IMR-90 (cell line): ENCODE data around the gene TUBGCP3. TPM values are rescaled to one million over a fixed set of nuclear protein-coding genes. Genes with fewer than 3 reads are reported as not detected.

Experiments used
- ATAC-seq: fragments of 200-7000 bp; cut with Tn5 transposase; 2 replicates; pipeline ENCODE4 v1.9.1; 2020; ENCODE audit warnings: low read depth, mild to moderate bottlenecking, moderate library complexity
- BruUV-seq: library from RNA; stranded (reverse); fragments of 400-500 nt; replicated peaks from 2 replicates; lab custom pipeline; 2021; lab: Mats Ljungman, UMichigan
- CTCF ChIA-PET: fragments of 300-600 bp; formaldehyde crosslinking; extraction: SDS; loops from one replicate; lab custom pipeline; 2021; ENCODE audit warnings: antibody characterized with exemption; lab: Yijun Ruan, JAX
- POLR2A ChIA-PET: fragments of 300-600 bp; sonication (Branson Sonifier 250); formaldehyde crosslinking; loops from one replicate; lab custom pipeline; 2022; ENCODE audit warnings: antibody characterized with exemption; ENCODE audit not compliant: unreplicated experiment; lab: Charles Lee
- DNase-seq: peaks from one replicate; pipeline ENCODE4 v3.0.0; 2013
- H2AFZ ChIP-seq: replicated peaks from 2 replicates; pipeline ENCODE3; 2013; ENCODE audit warnings: low read length, mild to moderate bottlenecking; ENCODE audit not compliant: poor library complexity
- H2AK5ac ChIP-seq: 2 replicates; pipeline ENCODE4 v1.6.1; 2013; ENCODE audit warnings: low read depth, low read length, inconsistent platforms
- H2AK9ac ChIP-seq: replicated peaks from 2 replicates; pipeline ENCODE3; 2013; ENCODE audit warnings: mild to moderate bottlenecking, low read depth, low read length, moderate library complexity; ENCODE audit not compliant: poor library complexity
- H2BK120ac ChIP-seq: 2 replicates; pipeline ENCODE4 v1.6.1; 2013; ENCODE audit warnings: low read depth, low read length, inconsistent platforms
- H2BK15ac ChIP-seq: 3 replicates; pipeline ENCODE4 v1.6.1; 2013; ENCODE audit warnings: low read depth, low read length, inconsistent platforms
- H2BK20ac ChIP-seq: 2 replicates; pipeline ENCODE4 v1.6.1; 2013; ENCODE audit warnings: low read depth, mild to moderate bottlenecking, inconsistent platforms, low read length, moderate library complexity
- H2BK5ac ChIP-seq: 2 replicates; pipeline ENCODE4 v1.6.1; 2013; ENCODE audit warnings: mild to moderate bottlenecking, low read depth, low read length, inconsistent platforms; ENCODE audit not compliant: poor library complexity, severe bottlenecking
- H3K14ac ChIP-seq: replicated peaks from 2 replicates; pipeline ENCODE4 v1.6.1; 2013; ENCODE audit warnings: low read depth, low read length, inconsistent platforms
- H3K18ac ChIP-seq: 2 replicates; pipeline ENCODE4 v1.6.1; 2013; ENCODE audit warnings: low read depth, low read length, control low read depth
- H3K23ac ChIP-seq: 2 replicates; pipeline ENCODE4 v1.6.1; 2013; ENCODE audit warnings: low read depth, low read length, inconsistent platforms
- H3K27ac ChIP-seq: 2 replicates; pipeline ENCODE4 v1.5.1; 2013; ENCODE audit warnings: mild to moderate bottlenecking, control low read depth, low read length; ENCODE audit not compliant: insufficient read depth
- H3K27me3 ChIP-seq: 2 replicates; pipeline ENCODE4 v1.6.1; 2013; ENCODE audit warnings: low read length; ENCODE audit not compliant: control insufficient read depth, insufficient read depth
- H3K36me3 ChIP-seq: 2 replicates; pipeline ENCODE4 v1.6.1; 2013; ENCODE audit warnings: low read length, mixed read lengths; ENCODE audit not compliant: control insufficient read depth, insufficient read depth
- H3K4ac ChIP-seq: 2 replicates; pipeline ENCODE4 v1.6.1; 2013; ENCODE audit warnings: low read depth, low read length, inconsistent platforms
- H3K4me1 ChIP-seq: 2 replicates; pipeline ENCODE4 v1.6.1; 2013; ENCODE audit warnings: low read length, mixed read lengths; ENCODE audit not compliant: control insufficient read depth, insufficient read depth
- H3K4me2 ChIP-seq: 2 replicates; pipeline ENCODE4 v1.6.1; 2013; ENCODE audit warnings: low read depth, mild to moderate bottlenecking, control low read depth, low read length, moderate library complexity
- H3K4me3 ChIP-seq: 2 replicates; pipeline ENCODE4 v1.5.1; 2013; ENCODE audit warnings: low read depth, mild to moderate bottlenecking, control low read depth, low read length, moderate library complexity; ENCODE audit not compliant: insufficient read depth
- H3K56ac ChIP-seq: 2 replicates; pipeline ENCODE4 v1.6.1; 2013; ENCODE audit warnings: low read length, inconsistent platforms; ENCODE audit not compliant: insufficient read depth; ENCODE audit errors: extremely low read depth
- H3K79me1 ChIP-seq, 2 experiments: 2 replicates each; pipeline ENCODE4 v1.6.1; 2013; ENCODE audit warnings: low read length in 2 of 2, inconsistent platforms in 1 of 2, low read depth in 1 of 2
- H3K9ac ChIP-seq: 2 replicates; pipeline ENCODE4 v1.6.1; 2013; ENCODE audit warnings: low read depth, low read length, control low read depth
- H3K9me1 ChIP-seq: 2 replicates; pipeline ENCODE4 v1.6.1; 2013; ENCODE audit warnings: low read length, inconsistent platforms; ENCODE audit not compliant: insufficient read depth
- H3K9me3 ChIP-seq: 2 replicates; pipeline ENCODE4 v1.6.1; 2013; ENCODE audit warnings: low read length; ENCODE audit not compliant: control insufficient read depth, insufficient read depth
- H4K20me1 ChIP-seq: 2 replicates; pipeline ENCODE4 v1.6.1; 2013; ENCODE audit warnings: low read length, inconsistent platforms; ENCODE audit not compliant: insufficient read depth
- H4K5ac ChIP-seq: 2 replicates; pipeline ENCODE4 v1.6.1; 2013; ENCODE audit warnings: mild to moderate bottlenecking, low read depth, low read length, control low read depth
- H4K8ac ChIP-seq, 2 experiments: 2 replicates each; pipeline ENCODE4 v1.6.1; 2013; ENCODE audit warnings: low read depth in 2 of 2, low read length in 2 of 2, control low read depth in 1 of 2, inconsistent platforms in 1 of 2
- H4K91ac ChIP-seq: 2 replicates; pipeline ENCODE4 v1.6.1; 2013; ENCODE audit warnings: low read depth, low read length, inconsistent platforms; ENCODE audit not compliant: insufficient read depth
- CTCF ChIP-seq: conservative IDR thresholded peaks from 2 replicates; pipeline ENCODE4 v1.5.1; 2012; ENCODE audit warnings: mild to moderate bottlenecking, low read depth, low read length, improper control_type of control experiment
- ELK1 ChIP-seq: fragments of 150-350 bp; IDR thresholded peaks from 2 replicates; pipeline ENCODE4 v1.6.1; 2016; ENCODE audit warnings: low read depth, mild to moderate bottlenecking, low read length, moderate library complexity, borderline replicate concordance
- MAFK ChIP-seq: IDR thresholded peaks from 2 replicates; pipeline ENCODE4 v1.6.1; 2012; ENCODE audit warnings: low read depth, low read length, improper control_type of control experiment
- MAZ ChIP-seq: IDR thresholded peaks from 2 replicates; pipeline ENCODE4 v1.6.1; 2012; ENCODE audit warnings: low read depth, mild to moderate bottlenecking, low read length, improper control_type of control experiment, moderate library complexity, borderline replicate concordance
- NFE2L2 ChIP-seq: fragments of 150-350 bp; IDR thresholded peaks from 2 replicates; pipeline ENCODE4 v1.6.1; 2016; ENCODE audit warnings: low read depth, mild to moderate bottlenecking, low read length
- POLR2A ChIP-seq: IDR thresholded peaks from 2 replicates; pipeline ENCODE4 v1.6.1; 2012; ENCODE audit warnings: mild to moderate bottlenecking, low read depth, low read length
- RAD21 ChIP-seq: IDR thresholded peaks from 2 replicates; pipeline ENCODE4 v1.6.1; 2012; ENCODE audit warnings: low read length, improper control_type of control experiment
- RCOR1 ChIP-seq: IDR thresholded peaks from 2 replicates; pipeline ENCODE4 v1.6.1; 2012; ENCODE audit warnings: mild to moderate bottlenecking, low read length, improper control_type of control experiment; ENCODE audit not compliant: insufficient replicate concordance
- RFX5 ChIP-seq: IDR thresholded peaks from 2 replicates; pipeline ENCODE4 v1.8.0; 2012; ENCODE audit warnings: low read depth, mild to moderate bottlenecking, low read length, moderate library complexity
- SMC3 ChIP-seq: fragments of 150-350 bp; IDR thresholded peaks from 2 replicates; pipeline ENCODE4 v1.6.1; 2016; ENCODE audit warnings: low read depth, mild to moderate bottlenecking, antibody characterized with exemption, low read length, moderate library complexity
- USF2 ChIP-seq: fragments of 150-350 bp; IDR thresholded peaks from 2 replicates; pipeline ENCODE4 v1.6.1; 2017; ENCODE audit warnings: mild to moderate bottlenecking, antibody characterized with exemption, low read length, low read depth
- WGBS, 2 experiments: methylation state at CpG; one replicate each; pipeline versions ENCODE4 v1.1.5 to v1.1.7; 2013; ENCODE audit warnings: missing lambda C conversion rate in 2 of 2; ENCODE audit not compliant: insufficient read length in 1 of 2; ENCODE audit errors: extremely low coverage in 2 of 2; 5-methylcytosine and 5-hydroxymethylcytosine counted together
- dilution Hi-C: fragments of 300-500 bp; cut with HindIII; formaldehyde crosslinking; loops from one replicate; pipeline ENCODE4 v1.14.3; 2018; ENCODE audit warnings: low sequenced_read_pairs; ENCODE audit not compliant: unreplicated experiment
- in situ Hi-C: fragments of 300-500 bp; cut with MboI; formaldehyde crosslinking; loops from 3 replicates; pipeline ENCODE4 v1.14.3; 2019; ENCODE audit warnings: low sequenced_read_pairs, inconsistent platforms, mixed read lengths
- intact Hi-C: fragments of 100-400 bp; cut with micrococcal nuclease; formaldehyde crosslinking; loops from 2 replicates; pipeline ENCODE4 v1.10.0; 2022
- polyA plus RNA-seq, 3 experiments: library from polyadenylated mRNA; depleted of rRNA; stranded (reverse); fragments of >200 nt; gene quantifications; 2 replicates each; pipeline ENCODE4 v1.2.3, GENCODE V29; 2012; ENCODE audit warnings: low replicate concordance in 1 of 3
- total RNA-seq: library from RNA; depleted of rRNA; stranded (reverse); fragments of >200 nt; gene quantifications from 2 replicates; pipeline ENCODE4 v1.2.3, GENCODE V29; 2012

TUBGCP3 gene
- total and polyA plus RNA-seq, 2 of the 4 experiments (the other 2 are of a cell fraction): 16.0 to 17.8 TPM

GRCh38 chr13:112462408-112462807 is 125.5 kb downstream of the TUBGCP3 start:
- Histone ChIP-seq H2BK120ac (no peak overlapping the region), H2AK9ac (no peak overlapping the region), H3K4me3 (no peak overlapping the region), H3K27me3 (no peaks in the 10 kb centered on the region), H2BK15ac (no peak overlapping the region), H3K23ac (no peak overlapping the region), H2BK20ac (no peak overlapping the region), H3K4me2 (no peak overlapping the region), H3K4me1 (no peaks in the 10 kb centered on the region), H3K36me3 (no peaks in the 10 kb centered on the region), H4K91ac (no peak overlapping the region), H2AFZ (no peak overlapping the region), H4K20me1 (no peaks in the 10 kb centered on the region), H3K4ac (no peak overlapping the region), H3K79me1 (no peaks in the 10 kb centered on the region), H4K5ac (no peak overlapping the region), H3K27ac (no peak overlapping the region), H3K14ac (no peak overlapping the region), H3K9ac (no peak overlapping the region), H2BK5ac (no peak overlapping the region), H3K9me3 (no peaks in the 10 kb centered on the region), H2AK5ac (no peak overlapping the region), H3K18ac (no peak overlapping the region), H3K56ac (no peak overlapping the region), H3K9me1 (no peaks in the 10 kb centered on the region), H4K8ac (no peak overlapping the region)
- intact Hi-C loops (no loop called here), dilution Hi-C loops (no loop called here), in situ Hi-C loops (no loop called here)
- ATAC-seq: no peak
- ChIA-PET CTCF (no interaction called here), POLR2A (no interaction called here)
- no peak for DNase-seq
- WGBS, 2 experiments: 100% methylated on average over 1 of the region's 5 CpGs; no CpG with 5 or more reads in 1 of the 2 experiments
- no peak for TF ChIP-seq POLR2A
- TF ChIP-seq RAD21: no peak
- TF ChIP-seq RFX5: no peak
- TF ChIP-seq MAZ: no peak
- no peak for TF ChIP-seq NFE2L2
- no peak for TF ChIP-seq ELK1
- no peak for TF ChIP-seq MAFK
- no peak for TF ChIP-seq RCOR1
- no peak for TF ChIP-seq CTCF
- TF ChIP-seq USF2: no peak
- no peak for TF ChIP-seq SMC3
- no TSS peak for BruUV-seq
